ENCODE results near the gene LMBR1L.

LMBR1L gene

DNA sequence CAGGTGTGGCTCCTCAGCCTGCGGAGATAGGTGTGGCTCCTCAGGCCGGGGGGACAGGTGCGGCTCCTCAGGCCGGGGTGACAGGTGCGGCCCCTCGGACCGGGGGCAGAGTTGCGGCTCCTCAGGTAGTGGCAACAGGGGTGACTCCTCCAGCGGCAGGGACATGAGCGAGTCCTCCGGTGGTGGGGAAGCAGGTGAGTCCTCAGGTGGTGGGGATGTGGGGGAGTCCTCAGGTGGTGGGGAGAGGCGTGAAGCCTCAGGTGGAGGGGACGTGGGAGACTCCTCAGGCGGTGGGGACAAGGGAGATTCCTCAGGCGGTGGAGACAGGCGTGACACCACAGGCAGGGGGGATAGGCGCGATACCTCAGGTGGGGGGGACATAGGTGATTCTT is 59.3 kb downstream of the LMBR1L start:
- DNase-seq = no peak

DNA sequence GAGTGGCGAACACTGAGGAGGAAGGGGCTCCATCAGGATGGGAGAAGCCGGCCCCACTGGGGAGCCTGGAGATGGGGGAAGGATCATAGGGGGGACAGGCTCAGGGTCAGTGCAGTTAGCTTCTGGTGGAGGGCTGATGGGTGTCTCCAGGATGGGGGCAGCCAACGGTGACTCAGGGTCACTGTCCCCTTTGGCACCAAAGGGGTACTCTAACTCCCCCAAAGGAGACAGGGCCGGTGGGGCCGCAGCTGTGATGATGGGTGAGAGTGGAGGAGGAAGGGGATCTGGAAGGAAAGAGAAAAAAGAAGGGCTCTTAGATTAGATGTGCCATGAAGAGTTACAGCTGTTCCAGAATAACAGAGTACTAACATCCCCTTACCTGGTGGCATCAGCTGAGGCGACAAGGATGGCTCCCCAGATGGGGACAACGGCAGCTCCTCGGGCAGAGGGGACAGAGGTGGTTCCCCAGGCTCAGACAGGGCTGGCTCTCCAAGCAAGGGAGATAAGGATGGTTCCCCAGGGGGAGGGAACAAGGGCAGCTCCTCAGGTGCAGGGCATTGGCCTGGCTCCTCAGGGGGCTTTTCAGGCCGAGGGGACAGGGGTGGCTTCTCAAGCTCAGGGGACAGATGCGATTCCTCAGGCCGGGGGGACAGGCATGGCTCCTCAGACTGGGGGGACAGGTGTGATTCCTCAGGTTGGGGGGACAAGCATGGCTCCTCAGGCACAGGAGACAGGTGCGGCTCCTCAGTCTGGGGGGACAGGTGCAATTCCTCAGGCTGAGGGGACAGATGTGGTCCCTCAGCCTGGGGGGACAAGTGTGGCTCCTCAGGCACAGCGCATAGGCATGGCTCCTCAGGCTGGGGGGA is 59.9 kb downstream of the LMBR1L start:
- DNase-seq = no peak

DNA sequence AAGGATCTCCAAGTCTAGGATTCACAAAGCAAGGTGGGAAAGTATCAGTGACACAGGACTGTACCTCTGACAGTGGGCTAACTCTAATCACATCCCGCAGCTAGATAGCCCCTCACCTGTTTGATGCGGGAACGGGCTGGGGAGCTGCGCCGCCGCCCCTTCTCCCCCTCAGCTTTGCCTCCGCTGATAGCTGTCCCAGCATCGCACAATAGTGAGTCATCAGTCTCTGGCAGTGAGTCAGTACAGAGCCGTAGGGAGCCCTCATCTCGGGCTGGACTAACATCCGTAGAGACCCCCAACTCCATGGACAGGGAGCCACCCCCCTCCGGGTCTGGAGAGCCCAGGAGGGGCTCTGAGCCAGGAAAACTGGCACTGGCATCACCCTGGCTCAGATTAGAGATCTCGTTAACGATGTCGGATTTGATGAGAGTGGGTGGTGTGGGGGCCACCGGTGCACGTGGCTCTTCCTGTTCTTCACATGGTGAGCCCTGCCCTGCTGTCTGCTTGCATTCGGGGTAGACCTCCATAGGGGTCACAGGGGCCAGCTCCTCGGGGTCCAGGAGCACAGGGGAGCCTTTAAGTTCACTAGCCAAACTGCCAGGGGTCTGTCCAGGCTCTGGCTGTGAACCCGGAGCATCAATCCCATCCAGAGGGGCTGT is 61.0 kb downstream of the LMBR1L start:
- DNase-seq = no peak

DNA sequence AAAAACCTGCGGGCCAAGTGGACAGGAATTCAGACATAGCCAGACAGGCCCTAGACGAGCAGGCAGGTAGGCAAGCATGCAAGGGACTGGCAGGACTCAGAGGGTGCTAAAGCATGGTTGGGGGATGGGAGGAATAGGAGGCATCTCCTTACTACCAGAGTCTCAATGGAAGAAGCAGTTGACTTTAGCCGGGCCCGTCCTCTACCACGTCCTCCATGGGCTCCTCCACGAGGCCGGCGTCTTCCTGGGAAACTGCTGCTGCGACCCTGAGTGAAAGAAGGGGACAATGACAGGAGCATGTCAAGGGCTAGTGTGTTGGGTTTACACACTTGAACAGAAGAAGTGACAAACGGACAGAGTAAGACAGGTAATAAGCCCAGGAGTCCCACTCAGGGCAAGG is 61.7 kb downstream of the LMBR1L start:
- DNase-seq = no peak
